Neural progenitor cell (in vitro differentiated cells): ENCODE results near the gene SLC39A13.

Source experiments
- EZH2phosphoT487 ChIP-seq: fragments of 200-600 bp; sonication (generic); IDR thresholded peaks from 2 replicates; pipeline ENCODE4 v1.6.1; 2017; ENCODE audit warnings: antibody characterized with exemption
- TF ChIP-seq, protein P1 (sequence below): fragments of 200-600 bp; sonication (generic); IDR thresholded peaks from 2 replicates; pipeline ENCODE4 v1.5.1; 2017; ENCODE audit warnings: antibody characterized with exemption, mild to moderate bottlenecking

DNA sequence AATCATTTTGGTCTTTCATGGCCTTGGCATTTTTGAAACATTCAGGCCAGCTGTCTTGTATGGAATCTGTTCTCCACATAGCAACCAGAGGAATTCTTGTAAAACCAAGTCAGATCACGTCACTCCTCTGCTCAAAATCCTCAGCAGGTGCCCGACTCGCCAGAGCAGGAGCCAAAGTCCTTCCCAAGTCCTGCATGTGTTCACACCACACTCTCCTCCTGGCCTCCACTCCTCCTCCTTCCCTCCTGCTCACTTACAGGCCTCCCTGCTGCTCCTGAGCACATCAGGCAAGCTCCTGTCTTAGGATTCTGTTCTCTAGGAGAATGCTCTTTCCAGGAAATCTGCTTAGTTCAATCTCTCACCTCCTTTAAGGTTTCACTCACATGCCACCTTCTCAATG lies 24.8 kb downstream of the SLC39A13 start:
- no peak for TF ChIP-seq EZH2phosphoT487
- TF ChIP-seq, protein P1, sequence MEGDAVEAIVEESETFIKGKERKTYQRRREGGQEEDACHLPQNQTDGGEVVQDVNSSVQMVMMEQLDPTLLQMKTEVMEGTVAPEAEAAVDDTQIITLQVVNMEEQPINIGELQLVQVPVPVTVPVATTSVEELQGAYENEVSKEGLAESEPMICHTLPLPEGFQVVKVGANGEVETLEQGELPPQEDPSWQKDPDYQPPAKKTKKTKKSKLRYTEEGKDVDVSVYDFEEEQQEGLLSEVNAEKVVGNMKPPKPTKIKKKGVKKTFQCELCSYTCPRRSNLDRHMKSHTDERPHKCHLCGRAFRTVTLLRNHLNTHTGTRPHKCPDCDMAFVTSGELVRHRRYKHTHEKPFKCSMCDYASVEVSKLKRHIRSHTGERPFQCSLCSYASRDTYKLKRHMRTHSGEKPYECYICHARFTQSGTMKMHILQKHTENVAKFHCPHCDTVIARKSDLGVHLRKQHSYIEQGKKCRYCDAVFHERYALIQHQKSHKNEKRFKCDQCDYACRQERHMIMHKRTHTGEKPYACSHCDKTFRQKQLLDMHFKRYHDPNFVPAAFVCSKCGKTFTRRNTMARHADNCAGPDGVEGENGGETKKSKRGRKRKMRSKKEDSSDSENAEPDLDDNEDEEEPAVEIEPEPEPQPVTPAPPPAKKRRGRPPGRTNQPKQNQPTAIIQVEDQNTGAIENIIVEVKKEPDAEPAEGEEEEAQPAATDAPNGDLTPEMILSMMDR: no peak
